PC-3 (cell line): ENCODE results near the gene MC1R.

ENCODE experiments used
- CTCF ChIP-seq: fragments of 300-600 bp; sonication (generic); conservative IDR thresholded peaks from 2 replicates; pipeline ENCODE4 v1.5.1; 2017; ENCODE audit warnings: antibody characterized with exemption, low read depth, mild to moderate bottlenecking, low read length
- EZH2 ChIP-seq: fragments of 300-600 bp; sonication (generic); IDR thresholded peaks from one replicate; pipeline ENCODE4 v1.6.1; 2017; ENCODE audit warnings: antibody characterized with exemption, mild to moderate bottlenecking, low read length; ENCODE audit not compliant: unreplicated experiment
- EZH2phosphoT487 ChIP-seq: fragments of 300-600 bp; sonication (generic); IDR thresholded peaks from 2 replicates; pipeline ENCODE4 v1.6.1; 2018; ENCODE audit warnings: mild to moderate bottlenecking, antibody characterized with exemption, low read length, borderline replicate concordance

DNA sequence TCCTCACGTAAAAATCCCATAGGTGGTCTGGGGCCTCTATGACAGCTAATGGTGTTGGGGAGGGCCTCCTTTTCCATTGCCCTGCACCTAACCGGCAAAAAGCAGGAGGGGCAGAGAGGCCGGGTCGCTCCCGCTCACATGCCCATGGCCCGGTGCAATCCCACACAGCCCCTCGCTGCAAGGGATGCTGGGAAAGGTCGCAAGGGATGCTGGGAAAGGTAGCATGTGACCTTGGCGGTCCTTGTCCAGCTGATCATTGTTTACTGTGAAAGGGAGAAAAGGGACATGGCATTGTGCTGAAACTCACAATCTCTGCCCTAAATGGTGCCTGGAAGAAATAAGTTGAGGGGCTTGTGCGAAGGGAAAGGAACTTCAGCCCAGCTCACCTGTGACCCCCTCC is 39.9 kb downstream of the MC1R start:
- TF ChIP-seq CTCF (no peak), EZH2 (no peak), EZH2phosphoT487 (no peak)
